K562 (cell line): ENCODE data around the gene PPAT. TPM values are rescaled to one million over a fixed set of nuclear protein-coding genes. Genes with fewer than 3 reads are reported as not detected.
A peak's percentile ranks its signal among the peaks of the same experiment; 100 is the strongest.

Experiments
- ATAC-seq: fragments of 200-7000 bp; cut with Tn5 transposase; 3 replicates; pipeline ENCODE4 v1.9.1; 2020; ENCODE audit warnings: moderate library complexity
- BruUV-seq: library from RNA; stranded (reverse); fragments of 400-500 nt; replicated peaks from 2 replicates; lab custom pipeline; 2021; lab: Mats Ljungman, UMichigan
- CTCF ChIA-PET: fragments of 300-600 bp; formaldehyde crosslinking; extraction: SDS; loops from one replicate; lab custom pipeline; 2021; ENCODE audit warnings: low intra/inter-chr PET ratio; lab: Yijun Ruan, JAX
- POLR2A ChIA-PET: fragments of 300-600, 350-650 bp; sonication (Branson Sonifier 250); formaldehyde crosslinking; extraction: SDS; loops from one replicate; lab custom pipeline; 2021; ENCODE audit warnings: antibody characterized with exemption, inconsistent platforms; lab: Yijun Ruan, JAX
- DNase-seq, 4 experiments: peaks; one replicate each; pipeline versions ENCODE4 v3.0.0 to v3.0.0-alpha.2; 2011 to 2018; ENCODE audit warnings: low spot score in 3 of 4, mixed read lengths in 3 of 4; ENCODE audit errors: extremely low read depth in 1 of 4
- FAIRE-seq: peaks from 2 replicates; lab custom pipeline; 2011; peaks lifted over from hg19 to GRCh38; lab: Jason Lieb, UNC
- H2AFZ ChIP-seq: 2 replicates; pipeline ENCODE4 v1.6.0; 2011; ENCODE audit warnings: low read depth, low read length, control low read depth, inconsistent platforms
- H3K27ac ChIP-seq: fragments of 200-600 bp; 3 replicates; pipeline ENCODE4 v1.8.0; 2011; ENCODE audit warnings: low read depth, mild to moderate bottlenecking, control low read depth, inconsistent platforms, low read length, moderate library complexity, mixed read lengths; ENCODE audit errors: extremely low read depth
- H3K27me3 ChIP-seq, 2 experiments: fragments of 300-600 bp in 1 of 2; 2 replicates in 1 of 2; 3 replicates in 1 of 2; pipeline versions ENCODE4 v1.6.0 to v1.8.0; 2011; ENCODE audit warnings: inconsistent platforms in 2 of 2, low read length in 2 of 2, mild to moderate bottlenecking in 1 of 2, mixed read lengths in 1 of 2, moderate library complexity in 1 of 2; ENCODE audit not compliant: control insufficient read depth in 2 of 2, insufficient read depth in 2 of 2
- H3K36me3 ChIP-seq: fragments of 300-600 bp; 3 replicates; pipeline ENCODE4 v1.8.0; 2011; ENCODE audit warnings: mild to moderate bottlenecking, low read length, inconsistent platforms; ENCODE audit not compliant: control insufficient read depth, insufficient read depth
- H3K4me1 ChIP-seq, 2 experiments: fragments of 200-600 bp in 1 of 2; replicated peaks in 1 of 2; 2 replicates in 1 of 2; 3 replicates in 1 of 2; pipeline versions ENCODE4 v1.5.1 to v1.8.0; 2011; ENCODE audit warnings: inconsistent platforms in 2 of 2, low read length in 2 of 2, mild to moderate bottlenecking in 1 of 2, mixed read lengths in 1 of 2, moderate library complexity in 1 of 2; ENCODE audit not compliant: control insufficient read depth in 2 of 2, insufficient read depth in 2 of 2
- H3K4me2 ChIP-seq: 2 replicates; pipeline ENCODE4 v1.6.1; 2011; ENCODE audit warnings: low read length, control low read depth, inconsistent platforms, mixed read lengths; ENCODE audit not compliant: insufficient read depth
- H3K4me3 ChIP-seq: fragments of 200-600 bp; sonication (generic), shearing (Covaris generic); 2 replicates; pipeline ENCODE4 v1.5.1; 2016; ENCODE audit warnings: control low read depth, inconsistent platforms
- H3K79me2 ChIP-seq: fragments of 200-600 bp; 3 replicates; pipeline ENCODE4 v1.8.0; 2011; ENCODE audit warnings: low read length, inconsistent platforms; ENCODE audit not compliant: control insufficient read depth, insufficient read depth
- H3K9ac ChIP-seq, 2 experiments: 2 replicates each; pipeline versions ENCODE4 v1.6.0 to v1.6.1; 2011; ENCODE audit warnings: low read depth in 2 of 2, low read length in 2 of 2, control low read depth in 1 of 2, inconsistent platforms in 1 of 2, mild to moderate bottlenecking in 1 of 2, mixed read lengths in 1 of 2; ENCODE audit not compliant: insufficient read depth in 1 of 2
- H3K9me1 ChIP-seq: one replicate; pipeline ENCODE4 v1.6.0; 2011; ENCODE audit warnings: inconsistent platforms, mild to moderate bottlenecking, low read length, moderate library complexity; ENCODE audit not compliant: control insufficient read depth, insufficient read depth
- H3K9me3 ChIP-seq: replicated peaks from 2 replicates; pipeline ENCODE4 v1.5.1; 2011; ENCODE audit warnings: low read depth, low read length, inconsistent platforms; ENCODE audit not compliant: control insufficient read depth, insufficient read depth
- H4K20me1 ChIP-seq: replicated peaks from 2 replicates; pipeline ENCODE4 v1.6.1; 2011; ENCODE audit warnings: low read length, inconsistent platforms, mixed read lengths; ENCODE audit not compliant: control insufficient read depth, insufficient read depth
- BCLAF1 ChIP-seq, 2 experiments: fragments of 450-650 bp in 1 of 2; IDR thresholded peaks; 2 replicates each; pipeline ENCODE4 v1.6.1; 2011 to 2017; ENCODE audit warnings: low read depth in 2 of 2, antibody characterized with exemption in 1 of 2, borderline replicate concordance in 1 of 2, low read length in 1 of 2, mild to moderate bottlenecking in 1 of 2, mixed read lengths in 1 of 2; ENCODE audit not compliant: control insufficient read depth in 1 of 2
- MYNN ChIP-seq, 2 experiments: sonication (generic); formaldehyde crosslinking in 1 of 2; IDR thresholded peaks; 2 replicates each; pipeline versions ENCODE4 v1.5.0 to v1.6.1; 2016 to 2020; ENCODE audit warnings: antibody characterized with exemption in 1 of 2, missing genetic modification reagents in 1 of 2
- PML ChIP-seq: IDR thresholded peaks from 2 replicates; pipeline ENCODE4 v1.6.1; 2012; ENCODE audit warnings: low read length, inconsistent platforms
- POLR2AphosphoS2 ChIP-seq: IDR thresholded peaks from 2 replicates; pipeline ENCODE4 v1.6.1; 2012; ENCODE audit warnings: low read length, improper control_type of control experiment
- POLR2AphosphoS5 ChIP-seq: IDR thresholded peaks from 2 replicates; pipeline ENCODE4 v1.6.1; 2011; ENCODE audit warnings: mild to moderate bottlenecking, low read depth, low read length, moderate library complexity; ENCODE audit not compliant: control insufficient read depth, insufficient read depth
- WGBS: fragments of 100-300 bp; shearing (Covaris generic); methylation state at CpG from one replicate; pipeline ENCODE4 v1.1.6; 2016; ENCODE audit warnings: low coverage, mixed read lengths; ENCODE audit not compliant: insufficient coverage; ENCODE audit errors: missing lambda C conversion rate; 5-methylcytosine and 5-hydroxymethylcytosine counted together
- in situ Hi-C: fragments of 300-500 bp; cut with MboI; formaldehyde crosslinking; loops from 4 replicates; pipeline ENCODE4 v1.15.0; 2018; ENCODE audit warnings: inconsistent platforms, mixed read lengths
- intact Hi-C: fragments of 100-400 bp; cut with micrococcal nuclease; formaldehyde crosslinking; loops from 2 replicates; pipeline ENCODE4 v1.14.2; 2022
- polyA plus RNA-seq, 8 experiments: library from polyadenylated mRNA; depleted of rRNA in 4 of 8; stranded (reverse) in 5 of 8; unstranded in 3 of 8; fragments of >200 nt; fragmentation: Nextera tagmentation in 2 of 8; fragmentation: Illumina TruSeq in 1 of 8; extraction: Ambion mirVana in 2 of 8; extraction: Trizol in 1 of 8; gene quantifications; 2 replicates each; pipeline versions ENCODE4 v1.2.1 to v1.2.3, GENCODE V29; 2011 to 2014; ENCODE audit warnings: inconsistent platforms in 1 of 8, missing spikeins in 1 of 8
- total RNA-seq, 7 experiments: library from RNA; depleted of rRNA in 6 of 7; stranded (reverse); fragments of >200 nt in 6 of 7; fragmentation: Illumina TruSeq in 2 of 7; extraction: Trizol in 2 of 7; gene quantifications; 2 replicates each; pipeline versions ENCODE4 v1.2.1 to v1.2.3, GENCODE V29; 2011 to 2021; ENCODE audit warnings: low replicate concordance in 1 of 7

The PPAT gene
- total and polyA plus RNA-seq, 9 of the 15 experiments (the other 6 are each of a cell fraction or from before 2014, with no cell fraction given), result 36.2 to 75.8 (median 55.5) TPM

DNA sequence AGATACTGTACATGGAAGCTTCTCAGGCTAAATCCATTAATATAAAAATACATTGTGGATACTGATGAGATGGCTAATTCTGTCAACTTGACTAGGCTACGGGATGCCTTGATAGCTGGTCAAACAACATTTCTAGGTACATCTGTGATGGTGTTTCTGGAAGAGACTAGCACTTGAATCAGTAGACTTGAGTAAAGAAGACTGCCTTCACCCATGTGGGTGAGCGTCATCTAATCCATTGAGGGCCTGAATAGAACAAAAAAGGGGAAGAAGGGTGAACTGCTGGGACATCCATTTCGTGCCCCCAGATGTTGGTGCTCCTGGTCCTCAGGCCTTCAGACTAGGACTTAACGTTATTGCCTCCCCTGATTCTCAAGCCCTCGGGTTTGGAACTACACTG is 28.3 kb upstream of the PPAT start:
- Histone ChIP-seq H3K4me3 (no peak overlapping the region), H3K4me2 (no peak overlapping the region), H3K79me2 (peaks cover 57% of the 10 kb centered on the region)

More for the DNA sequence above, 28.3 kb upstream of the PPAT start:
- Histone ChIP-seq H3K4me1 (peaks cover 0 to 15% of the 10 kb centered on the region in 2 experiments; a peak in 3 of 5 replicates), H2AFZ (no peak overlapping the region), H4K20me1 (peaks cover 4% of the 10 kb centered on the region; the same call in 1 of the 2 replicates), H3K9ac (no peak overlapping the region; a peak in 1 of 4 replicates), H3K9me1 (no peaks in the 10 kb centered on the region), H3K27me3 (no peaks in the 10 kb centered on the region), H3K27ac (0 out of 3 replicates have a peak overlapping the region, but pooled peaks have one; percentile 16), H3K9me3 (no peaks in the 10 kb centered on the region), H3K36me3 (peaks cover 60% of the 10 kb centered on the region)
- ChIA-PET POLR2A (interaction anchor here (1.2 to 1.6 kb wide), 3 partner anchors 22 to 28 kb away, joined by 3 to 4 read pairs (median 3); partner anchors contain the start of genes PAICS and PPAT), CTCF (no interaction called here)
- no TSS peak for BruUV-seq
- in situ Hi-C loops (no loop called here), intact Hi-C loops (no loop called here)
- TF ChIP-seq PML (0 out of 2 replicates have a peak, but pooled peaks have one; percentile 7), POLR2AphosphoS2 (0 out of 2 replicates have a peak, but pooled peaks have one; percentile 27), MYNN (IDR thresholded peaks at IDR 0.05) (0 out of 2 replicates have a peak, but pooled peaks have one; percentile 15), MYNN (CRISPR knock-in tag; IDR thresholded peaks at IDR 0.05) (no peak), BCLAF1 (IDR thresholded peaks at IDR 0.05; ENCODE audit: borderline replicate concordance in 1 of 2, control insufficient read depth in 1 of 2, low read depth in 2 of 2, low read length in 1 of 2) (no peak), POLR2AphosphoS5 (0 out of 2 replicates have a peak, but pooled peaks have one; percentile 35)
- no peak for DNase-seq
- FAIRE-seq, result no peak
- 44% methylated on average over 5 of the region's 5 CpGs for WGBS
- no peak for ATAC-seq
